CD4-positive, alpha-beta T cell (primary cell): ENCODE results near the gene PAGE2. TPM values are rescaled to one million over a fixed set of nuclear protein-coding genes. Genes with fewer than 3 reads are reported as not detected.

Source experiments
- ATAC-seq: fragments of 200-7000 bp; cut with Tn5 transposase; one replicate; pipeline ENCODE4 v1.10.0; 2022; ENCODE audit warnings: mild to moderate bottlenecking; ENCODE audit not compliant: poor library complexity
- CTCF ChIA-PET: fragments of 350-600 bp; sonication (Branson Sonifier 250); formaldehyde crosslinking; loops from one replicate; lab custom pipeline; 2021; ENCODE audit warnings: antibody characterized with exemption, inconsistent platforms; lab: Charles Lee
- POLR2A ChIA-PET: fragments of 350-600 bp; sonication (Branson Sonifier 250); formaldehyde crosslinking; loops from one replicate; lab custom pipeline; 2021; ENCODE audit warnings: antibody characterized with exemption, inconsistent platforms; lab: Charles Lee
- DNase-seq, 14 experiments: peaks; one replicate each; pipeline ENCODE4 v3.0.0-alpha.2; 2013 to 2020; ENCODE audit warnings: mixed read lengths in 2 of 14
- H3K27ac ChIP-seq, 2 donors: one replicate each; pipeline versions ENCODE4 v1.5.1 to v1.7.0; 2013; ENCODE audit warnings: low read length in 2 of 2, low read depth in 1 of 2, mild to moderate bottlenecking in 1 of 2
- H3K27me3 ChIP-seq, 2 experiments: 1 replicate in 1 of 2; 2 replicates in 1 of 2; pipeline versions ENCODE4 v1.6.1 to v1.7.0; 2013; ENCODE audit warnings: low read length in 2 of 2, control low read depth in 1 of 2, mild to moderate bottlenecking in 1 of 2, moderate library complexity in 1 of 2; ENCODE audit not compliant: insufficient read depth in 2 of 2, control insufficient read depth in 1 of 2
- H3K36me3 ChIP-seq: one replicate; pipeline ENCODE4 v1.6.1; 2013; ENCODE audit warnings: low read length, control low read depth; ENCODE audit not compliant: insufficient read depth
- H3K4me1 ChIP-seq: one replicate; pipeline ENCODE4 v1.6.1; 2013; ENCODE audit warnings: low read length, control low read depth; ENCODE audit not compliant: insufficient read depth
- H3K4me3 ChIP-seq: one replicate; pipeline ENCODE4 v1.5.1; 2013; ENCODE audit warnings: mild to moderate bottlenecking, low read length, moderate library complexity
- H3K9me3 ChIP-seq, 2 experiments: 1 replicate in 1 of 2; 2 replicates in 1 of 2; pipeline versions ENCODE4 v1.6.1 to v1.7.0; 2013; ENCODE audit warnings: low read length in 2 of 2, mild to moderate bottlenecking in 2 of 2, control low read depth in 1 of 2, moderate library complexity in 1 of 2; ENCODE audit not compliant: control insufficient read depth in 1 of 2, insufficient read depth in 1 of 2
- H3K27ac Mint-ChIP-seq: one replicate; pipeline ENCODE4 v1.8.0; 2020; ENCODE audit warnings: mixed read lengths
- H3K27me3 Mint-ChIP-seq: one replicate; pipeline ENCODE4 v1.8.0; 2021; ENCODE audit warnings: mixed read lengths
- H3K36me3 Mint-ChIP-seq: one replicate; pipeline ENCODE4 v1.8.0; 2021; ENCODE audit warnings: low read depth, mixed read lengths
- H3K4me1 Mint-ChIP-seq: one replicate; pipeline ENCODE4 v1.8.0; 2021; ENCODE audit warnings: low read depth, mixed read lengths
- H3K4me3 Mint-ChIP-seq: one replicate; pipeline ENCODE4 v1.8.0; 2020; ENCODE audit warnings: mild to moderate bottlenecking, mixed read lengths
- H3K9me3 Mint-ChIP-seq: one replicate; pipeline ENCODE4 v1.8.0; 2020; ENCODE audit warnings: mixed read lengths
- CTCF ChIP-seq: fragments of 200-600 bp; IDR thresholded peaks from one replicate; pipeline ENCODE4 v1.8.0; 2022; ENCODE audit warnings: antibody characterized with exemption, mild to moderate bottlenecking
- intact Hi-C, 2 experiments: fragments of 100-400 bp; cut with DNase I in 1 of 2; cut with micrococcal nuclease in 1 of 2; formaldehyde crosslinking; loops; one replicate each; pipeline versions ENCODE4 v1.15.1 to v1.9.0; 2023 to 2025; cut with DNase I, micrococcal nuclease
- total RNA-seq, 174 experiments: library from RNA in 2 of 174; stranded (reverse) in 2 of 174; gene quantifications; one replicate each; pipeline ENCODE4 v1.2.3 and lab custom pipeline; 2021 to 2026

Gene PAGE2
- total RNA-seq, 2 experiments from 2014 or later, result not detected

DNA sequence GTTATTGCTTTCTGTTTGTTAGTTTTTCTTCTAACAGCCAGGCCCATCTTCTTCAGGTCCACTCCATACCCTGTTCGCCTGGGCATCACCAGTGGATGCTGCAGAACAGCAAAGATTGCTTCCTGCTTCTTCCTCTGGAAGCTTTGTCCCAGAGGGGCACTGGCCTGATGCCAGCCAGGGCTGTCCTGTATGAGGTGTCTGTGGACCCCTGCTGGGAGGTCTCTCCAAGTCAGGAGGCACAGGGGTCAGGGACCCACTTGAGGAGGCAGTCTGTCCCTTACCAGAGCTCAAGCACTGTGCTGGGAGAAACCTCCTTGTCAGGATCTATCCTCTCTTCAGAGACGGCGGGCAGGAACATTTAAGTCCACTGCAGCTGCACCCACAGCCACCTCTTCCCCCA, 16.5 kb upstream of the PAGE2 start:
- TF ChIP-seq CTCF, result no peak
- H3K27me3 ChIP-seq, result no peaks in the 10 kb centered on the region
- H3K9me3 ChIP-seq, result peaks cover 0 to 5% of the 10 kb centered on the region in 2 experiments
- H3K4me1 Mint-ChIP-seq, result no peaks in the 10 kb centered on the region
- H3K27ac ChIP-seq, result no peak overlapping the region
- H3K36me3 Mint-ChIP-seq, result no peaks in the 10 kb centered on the region
- no peaks in the 10 kb centered on the region for H3K9me3 Mint-ChIP-seq
- H3K4me3 Mint-ChIP-seq, result no peak overlapping the region
- H3K36me3 ChIP-seq, result no peaks in the 10 kb centered on the region
- CTCF ChIA-PET, result no interaction called here
- intact Hi-C loops, result no loop called here
- DNase-seq (no peak), ATAC-seq (no peak)
- POLR2A ChIA-PET, result no interaction called here
- H3K27ac Mint-ChIP-seq, result no peak overlapping the region
- H3K4me3 ChIP-seq, result no peak overlapping the region
- H3K4me1 ChIP-seq, result no peaks in the 10 kb centered on the region
- no peaks in the 10 kb centered on the region for H3K27me3 Mint-ChIP-seq

GRCh38 chrX:55074851-55075467, 13.9 kb upstream of the PAGE2 start, which contains the start of gene PAGE2B:
TSS of gene PAGE2B (plus strand) at chrX:55075030. CDS start at chrX:55076042, 1,012 bp downstream.
- H3K27me3 Mint-ChIP-seq, result no peaks in the 10 kb centered on the region
- H3K27ac Mint-ChIP-seq, result no peak within 1 kb of the TSS
- Histone ChIP-seq H3K36me3 (no peaks in the 10 kb centered on the region), H3K27me3 (no peaks in the 10 kb centered on the region), H3K4me3 (no peak within 1 kb of the TSS), H3K4me1 (no peaks in the 10 kb centered on the region), H3K27ac (no peak within 1 kb of the TSS), H3K9me3 (peaks cover 0 to 5% of the 10 kb centered on the region in 2 experiments)
- H3K4me3 Mint-ChIP-seq, result no peak within 1 kb of the TSS
- no peak for DNase-seq
- ChIA-PET POLR2A (no interaction called here), CTCF (no interaction called here)
- no peaks in the 10 kb centered on the region for H3K9me3 Mint-ChIP-seq
- H3K4me1 Mint-ChIP-seq, result no peaks in the 10 kb centered on the region
- no peak for ATAC-seq
- no peak for TF ChIP-seq CTCF
- no peaks in the 10 kb centered on the region for H3K36me3 Mint-ChIP-seq
- intact Hi-C loops, result no loop called here

DNA sequence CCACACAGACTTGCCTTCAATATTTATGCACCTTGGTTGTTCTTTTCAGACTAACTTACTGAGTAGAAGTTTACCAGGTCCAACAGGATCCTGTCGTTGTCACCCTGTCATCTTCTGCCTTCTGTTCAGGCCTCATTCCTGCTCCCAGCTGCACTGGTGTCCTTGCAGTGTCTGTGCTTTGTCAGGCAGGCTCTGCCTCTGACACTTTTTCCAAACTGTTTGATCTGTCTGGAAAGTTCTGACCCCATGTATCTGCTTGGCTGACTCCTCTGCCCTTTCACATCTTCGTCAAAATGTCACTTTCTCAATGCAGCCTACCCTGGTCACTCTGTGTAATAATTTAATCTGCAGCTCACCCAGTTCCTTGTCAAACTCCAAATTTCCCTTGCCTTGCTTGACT, 9.9 kb downstream of the PAGE2 start:
- Histone ChIP-seq H3K27ac (no peak overlapping the region), H3K9me3 (no peaks in the 10 kb centered on the region), H3K4me1 (no peaks in the 10 kb centered on the region), H3K27me3 (no peaks in the 10 kb centered on the region), H3K4me3 (no peak overlapping the region), H3K36me3 (no peaks in the 10 kb centered on the region)
- Mint-ChIP-seq H3K36me3 (no peaks in the 10 kb centered on the region), H3K9me3 (no peaks in the 10 kb centered on the region), H3K27me3 (no peaks in the 10 kb centered on the region), H3K4me3 (no peak overlapping the region), H3K27ac (no peak overlapping the region), H3K4me1 (no peaks in the 10 kb centered on the region)
- DNase-seq (no peak), ATAC-seq (no peak)
- CTCF ChIA-PET, result no interaction called here
- POLR2A ChIA-PET, result no interaction called here
- no peak for TF ChIP-seq CTCF
- intact Hi-C loops, result no loop called here
